WTC11 (cell line): Measurements from ENCODE around the gene WDR62. TPM values are rescaled to one million over a fixed set of nuclear protein-coding genes. Genes with fewer than 3 reads are reported as not detected.

Experiments
- ATAC-seq: fragments of 200-7000 bp; cut with Tn5 transposase; 2 replicates; pipeline ENCODE4 v1.10.0; 2021; ENCODE audit warnings: mild to moderate bottlenecking, moderate library complexity
- CTCF ChIA-PET: fragments of 300-600 bp; sonication (Branson Sonifier 250); formaldehyde crosslinking; loops from one replicate; lab custom pipeline; 2021; ENCODE audit warnings: antibody characterized with exemption; lab: Charles Lee
- POLR2A ChIA-PET: fragments of 350-600 bp; sonication (Branson Sonifier 250); formaldehyde crosslinking; loops from one replicate; lab custom pipeline; 2021; ENCODE audit warnings: antibody characterized with exemption; lab: Charles Lee
- DNase-seq: peaks from one replicate; pipeline ENCODE4 v3.0.0; 2021; ENCODE audit warnings: low spot score
- H3K27ac Mint-ChIP-seq: 2 replicates; pipeline ENCODE4 v1.8.0; 2021; ENCODE audit warnings: mixed read lengths
- H3K27me3 Mint-ChIP-seq: 2 replicates; pipeline ENCODE4 v1.8.0; 2021; ENCODE audit warnings: low read depth, mild to moderate bottlenecking, moderate library complexity, mixed read lengths
- H3K36me3 Mint-ChIP-seq: 2 replicates; pipeline ENCODE4 v1.8.0; 2021; ENCODE audit warnings: mixed read lengths
- H3K4me1 Mint-ChIP-seq: 2 replicates; pipeline ENCODE4 v1.8.0; 2022; ENCODE audit warnings: mixed read lengths
- H3K4me3 Mint-ChIP-seq: 2 replicates; pipeline ENCODE4 v1.8.0; 2021; ENCODE audit warnings: mild to moderate bottlenecking, moderate library complexity, mixed read lengths
- H3K9me3 Mint-ChIP-seq: 2 replicates; pipeline ENCODE4 v1.8.0; 2021; ENCODE audit warnings: mixed read lengths
- CREB1 ChIP-seq: sonication (generic); formaldehyde crosslinking; IDR thresholded peaks from 2 replicates; pipeline ENCODE4 v1.8.0; 2023; ENCODE audit warnings: mild to moderate bottlenecking, missing genetic modification reagents
- EMX1 ChIP-seq: fragments of 250-450 bp; sonication (Bioruptor Pico); IDR thresholded peaks from 2 replicates; pipeline ENCODE4 v1.8.0; 2021; ENCODE audit warnings: mild to moderate bottlenecking
- ESRRA ChIP-seq: sonication (generic); formaldehyde crosslinking; IDR thresholded peaks from 2 replicates; pipeline ENCODE4 v1.8.1; 2022; ENCODE audit warnings: mild to moderate bottlenecking, missing genetic modification reagents, borderline replicate concordance
- NFATC4 ChIP-seq: fragments of 250-450 bp; sonication (Bioruptor Pico); IDR thresholded peaks from 2 replicates; pipeline ENCODE4 v1.9.0; 2021; ENCODE audit warnings: mild to moderate bottlenecking
- NFE2L1 ChIP-seq: sonication (generic); formaldehyde crosslinking; IDR thresholded peaks from 2 replicates; pipeline ENCODE4 v1.8.1; 2023; ENCODE audit warnings: missing genetic modification reagents
- TEAD1 ChIP-seq: sonication (generic); formaldehyde crosslinking; IDR thresholded peaks from 2 replicates; pipeline ENCODE4 v1.8.0; 2022; ENCODE audit warnings: mild to moderate bottlenecking, missing genetic modification reagents
- TEAD4 ChIP-seq: sonication (generic); formaldehyde crosslinking; IDR thresholded peaks from 2 replicates; pipeline ENCODE4 v1.8.0; 2022; ENCODE audit warnings: mild to moderate bottlenecking, missing genetic modification reagents
- ZNF121 ChIP-seq: sonication (generic); formaldehyde crosslinking; IDR thresholded peaks from 2 replicates; pipeline ENCODE4 v1.8.0; 2023; ENCODE audit warnings: missing genetic modification reagents
- ZNF317 ChIP-seq: sonication (generic); formaldehyde crosslinking; IDR thresholded peaks from 2 replicates; pipeline ENCODE4 v1.8.1; 2023; ENCODE audit warnings: low read depth, mild to moderate bottlenecking, moderate library complexity, missing genetic modification reagents, borderline replicate concordance
- total RNA-seq: library from RNA; stranded (reverse); gene quantifications from 3 replicates; pipeline ENCODE4 v1.2.3, GENCODE V29; 2021
- TF ChIP-seq, protein P1 (sequence below): sonication (generic); formaldehyde crosslinking; IDR thresholded peaks from 2 replicates; pipeline ENCODE4 v1.8.1; 2022; ENCODE audit warnings: missing genetic modification reagents, borderline replicate concordance
- TF ChIP-seq, protein P2 (sequence below): sonication (generic); formaldehyde crosslinking; IDR thresholded peaks from 2 replicates; pipeline ENCODE4 v1.8.0; 2023; ENCODE audit warnings: mild to moderate bottlenecking, missing genetic modification reagents
- TF ChIP-seq, protein P3 (sequence below): fragments of 250-450 bp; sonication (Bioruptor Pico); IDR thresholded peaks from 2 replicates; pipeline ENCODE4 v1.9.0; 2021; ENCODE audit warnings: mild to moderate bottlenecking
- TF ChIP-seq, protein P4 (sequence below): sonication (generic); formaldehyde crosslinking; IDR thresholded peaks from 2 replicates; pipeline ENCODE4 v1.8.0; 2022; ENCODE audit warnings: mild to moderate bottlenecking, missing genetic modification reagents
- TF ChIP-seq, protein P5 (sequence below): sonication (generic); formaldehyde crosslinking; IDR thresholded peaks from 2 replicates; pipeline ENCODE4 v1.8.0; 2022; ENCODE audit warnings: mild to moderate bottlenecking, missing genetic modification reagents
- TF ChIP-seq, protein P6 (sequence below): sonication (generic); formaldehyde crosslinking; IDR thresholded peaks from 2 replicates; pipeline ENCODE4 v1.8.1; 2023; ENCODE audit warnings: mild to moderate bottlenecking, missing genetic modification reagents, moderate library complexity
- TF ChIP-seq, protein P7 (sequence below): fragments of 250-450 bp; sonication (Bioruptor Pico); IDR thresholded peaks from 2 replicates; pipeline ENCODE4 v1.8.0; 2021; ENCODE audit warnings: mild to moderate bottlenecking
- TF ChIP-seq, protein P8 (sequence below): sonication (generic); formaldehyde crosslinking; IDR thresholded peaks from 2 replicates; pipeline ENCODE4 v1.8.1; 2023; ENCODE audit warnings: mild to moderate bottlenecking, missing genetic modification reagents
- TF ChIP-seq, protein P9 (sequence below): sonication (generic); formaldehyde crosslinking; IDR thresholded peaks from 2 replicates; pipeline ENCODE4 v1.8.0; 2023; ENCODE audit warnings: missing genetic modification reagents, mild to moderate bottlenecking, borderline replicate concordance

Gene WDR62
- total RNA-seq, 1 experiment from 2014 or later, result 40.0 TPM

DNA sequence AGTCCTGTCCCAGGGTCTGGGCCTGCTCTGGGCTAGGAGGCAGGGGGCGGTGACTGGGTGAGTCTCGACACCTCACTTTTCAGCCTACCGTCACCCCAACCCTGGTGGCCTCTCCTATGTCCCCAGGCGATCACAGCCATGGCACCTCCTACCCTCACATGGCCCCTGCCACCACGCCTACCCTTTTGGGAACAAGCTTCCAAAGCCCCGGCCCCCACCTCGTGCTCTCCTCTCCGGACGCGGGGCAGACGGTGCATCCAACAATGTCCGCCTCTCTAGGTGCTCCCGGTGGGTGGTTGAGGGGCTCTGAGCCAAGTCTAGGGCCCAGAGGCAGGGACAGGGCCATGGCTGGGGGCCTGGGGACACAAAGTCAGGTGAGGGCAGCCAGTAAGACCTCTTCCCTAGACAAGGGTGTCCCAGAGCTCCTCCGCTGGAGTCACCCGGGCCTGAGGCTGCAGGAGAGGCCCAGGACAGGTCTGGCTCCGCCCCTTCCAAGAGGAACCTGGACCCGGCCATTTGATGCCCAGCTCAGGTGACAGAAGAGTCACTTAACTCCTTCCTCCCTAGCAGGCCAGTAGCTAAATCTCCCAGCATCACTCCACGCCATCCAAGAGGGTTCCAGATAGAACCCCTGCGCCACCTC lies 46.2 kb upstream of the WDR62 start, which contains the start of gene SYNE4 (continued):
- TF ChIP-seq TEAD4 (CRISPR knock-in tag) (no peak), CREB1 (CRISPR knock-in tag) (no peak), NFATC4 (CRISPR knock-in tag) (no peak), NFE2L1 (0 out of 2 replicates have a peak, but pooled peaks have one; percentile 26), TEAD1 (CRISPR knock-in tag) (no peak), ZNF317 (no peak)
- TF ChIP-seq, protein P1, sequence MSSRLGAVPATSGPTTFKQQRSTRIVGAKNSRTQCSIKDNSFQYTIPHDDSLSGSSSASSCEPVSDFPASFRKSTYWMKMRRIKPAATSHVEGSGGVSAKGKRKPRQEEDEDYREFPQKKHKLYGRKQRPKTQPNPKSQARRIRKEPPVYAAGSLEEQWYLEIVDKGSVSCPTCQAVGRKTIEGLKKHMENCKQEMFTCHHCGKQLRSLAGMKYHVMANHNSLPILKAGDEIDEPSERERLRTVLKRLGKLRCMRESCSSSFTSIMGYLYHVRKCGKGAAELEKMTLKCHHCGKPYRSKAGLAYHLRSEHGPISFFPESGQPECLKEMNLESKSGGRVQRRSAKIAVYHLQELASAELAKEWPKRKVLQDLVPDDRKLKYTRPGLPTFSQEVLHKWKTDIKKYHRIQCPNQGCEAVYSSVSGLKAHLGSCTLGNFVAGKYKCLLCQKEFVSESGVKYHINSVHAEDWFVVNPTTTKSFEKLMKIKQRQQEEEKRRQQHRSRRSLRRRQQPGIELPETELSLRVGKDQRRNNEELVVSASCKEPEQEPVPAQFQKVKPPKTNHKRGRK, result no peak
- TF ChIP-seq, protein P2, sequence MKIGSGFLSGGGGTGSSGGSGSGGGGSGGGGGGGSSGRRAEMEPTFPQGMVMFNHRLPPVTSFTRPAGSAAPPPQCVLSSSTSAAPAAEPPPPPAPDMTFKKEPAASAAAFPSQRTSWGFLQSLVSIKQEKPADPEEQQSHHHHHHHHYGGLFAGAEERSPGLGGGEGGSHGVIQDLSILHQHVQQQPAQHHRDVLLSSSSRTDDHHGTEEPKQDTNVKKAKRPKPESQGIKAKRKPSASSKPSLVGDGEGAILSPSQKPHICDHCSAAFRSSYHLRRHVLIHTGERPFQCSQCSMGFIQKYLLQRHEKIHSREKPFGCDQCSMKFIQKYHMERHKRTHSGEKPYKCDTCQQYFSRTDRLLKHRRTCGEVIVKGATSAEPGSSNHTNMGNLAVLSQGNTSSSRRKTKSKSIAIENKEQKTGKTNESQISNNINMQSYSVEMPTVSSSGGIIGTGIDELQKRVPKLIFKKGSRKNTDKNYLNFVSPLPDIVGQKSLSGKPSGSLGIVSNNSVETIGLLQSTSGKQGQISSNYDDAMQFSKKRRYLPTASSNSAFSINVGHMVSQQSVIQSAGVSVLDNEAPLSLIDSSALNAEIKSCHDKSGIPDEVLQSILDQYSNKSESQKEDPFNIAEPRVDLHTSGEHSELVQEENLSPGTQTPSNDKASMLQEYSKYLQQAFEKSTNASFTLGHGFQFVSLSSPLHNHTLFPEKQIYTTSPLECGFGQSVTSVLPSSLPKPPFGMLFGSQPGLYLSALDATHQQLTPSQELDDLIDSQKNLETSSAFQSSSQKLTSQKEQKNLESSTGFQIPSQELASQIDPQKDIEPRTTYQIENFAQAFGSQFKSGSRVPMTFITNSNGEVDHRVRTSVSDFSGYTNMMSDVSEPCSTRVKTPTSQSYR, result no peak
- TF ChIP-seq, protein P3, sequence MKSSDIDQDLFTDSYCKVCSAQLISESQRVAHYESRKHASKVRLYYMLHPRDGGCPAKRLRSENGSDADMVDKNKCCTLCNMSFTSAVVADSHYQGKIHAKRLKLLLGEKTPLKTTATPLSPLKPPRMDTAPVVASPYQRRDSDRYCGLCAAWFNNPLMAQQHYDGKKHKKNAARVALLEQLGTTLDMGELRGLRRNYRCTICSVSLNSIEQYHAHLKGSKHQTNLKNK (CRISPR knock-in tag), result no peak
- TF ChIP-seq, protein P4, sequence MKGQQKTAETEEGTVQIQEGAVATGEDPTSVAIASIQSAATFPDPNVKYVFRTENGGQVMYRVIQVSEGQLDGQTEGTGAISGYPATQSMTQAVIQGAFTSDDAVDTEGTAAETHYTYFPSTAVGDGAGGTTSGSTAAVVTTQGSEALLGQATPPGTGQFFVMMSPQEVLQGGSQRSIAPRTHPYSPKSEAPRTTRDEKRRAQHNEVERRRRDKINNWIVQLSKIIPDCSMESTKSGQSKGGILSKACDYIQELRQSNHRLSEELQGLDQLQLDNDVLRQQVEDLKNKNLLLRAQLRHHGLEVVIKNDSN (CRISPR knock-in tag), result peak; percentile 58; the same call in 1 of the 2 replicates
- TF ChIP-seq, protein P5, sequence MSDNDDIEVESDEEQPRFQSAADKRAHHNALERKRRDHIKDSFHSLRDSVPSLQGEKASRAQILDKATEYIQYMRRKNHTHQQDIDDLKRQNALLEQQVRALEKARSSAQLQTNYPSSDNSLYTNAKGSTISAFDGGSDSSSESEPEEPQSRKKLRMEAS, result peak; percentile 72
- TF ChIP-seq, protein P6, sequence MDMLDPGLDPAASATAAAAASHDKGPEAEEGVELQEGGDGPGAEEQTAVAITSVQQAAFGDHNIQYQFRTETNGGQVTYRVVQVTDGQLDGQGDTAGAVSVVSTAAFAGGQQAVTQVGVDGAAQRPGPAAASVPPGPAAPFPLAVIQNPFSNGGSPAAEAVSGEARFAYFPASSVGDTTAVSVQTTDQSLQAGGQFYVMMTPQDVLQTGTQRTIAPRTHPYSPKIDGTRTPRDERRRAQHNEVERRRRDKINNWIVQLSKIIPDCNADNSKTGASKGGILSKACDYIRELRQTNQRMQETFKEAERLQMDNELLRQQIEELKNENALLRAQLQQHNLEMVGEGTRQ, result peak; percentile 60
- TF ChIP-seq, all 79 proteins: peak for 10

DNA sequence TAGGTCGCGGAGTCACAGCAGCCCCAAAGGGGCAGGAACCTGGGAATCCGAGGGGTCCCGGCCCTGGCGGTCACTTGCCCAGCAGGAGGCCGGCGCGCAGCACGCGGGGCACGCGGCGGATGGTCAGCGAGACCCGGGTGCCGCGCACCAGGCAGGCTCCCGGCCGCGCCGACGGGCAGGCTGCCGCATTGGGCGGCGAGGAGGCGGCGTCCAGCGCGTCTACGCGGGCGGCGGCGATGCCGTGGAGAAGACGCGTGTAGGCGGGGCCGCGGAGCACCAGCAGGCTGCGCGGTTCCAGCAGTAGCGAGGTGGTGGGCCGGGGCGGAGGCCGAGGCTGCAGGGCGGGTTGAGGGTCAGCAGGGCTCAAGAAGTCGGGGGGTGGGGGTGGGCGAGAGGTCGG lies 45.5 kb upstream of the WDR62 start:
- ChIA-PET CTCF (interaction anchor here (0.6 to 2.0 kb wide), 11 partner anchors 11 to 265 kb away, joined by 3 to 13 read pairs (median 4); partner anchors contain the start of gene THAP8), POLR2A (interaction anchor here (1.0 to 2.7 kb wide), 5 partner anchors 11 to 269 kb away, joined by 3 to 18 read pairs (median 4); partner anchors contain the start of genes SDHAF1 and THAP8)
- H3K4me1 Mint-ChIP-seq, result peaks cover 26% of the 10 kb centered on the region
- H3K27ac Mint-ChIP-seq, result peak overlapping the region; percentile 49; the same call in 1 of the 2 replicates
- H3K4me3 Mint-ChIP-seq, result peak overlapping the region; percentile 91
- DNase-seq (peak; percentile 74), ATAC-seq (peak; percentile 10)
- H3K36me3 Mint-ChIP-seq, result peaks cover 15% of the 10 kb centered on the region
- H3K9me3 Mint-ChIP-seq, result no peaks in the 10 kb centered on the region
- peaks cover 16% of the 10 kb centered on the region for H3K27me3 Mint-ChIP-seq
- TF ChIP-seq, protein P7, sequence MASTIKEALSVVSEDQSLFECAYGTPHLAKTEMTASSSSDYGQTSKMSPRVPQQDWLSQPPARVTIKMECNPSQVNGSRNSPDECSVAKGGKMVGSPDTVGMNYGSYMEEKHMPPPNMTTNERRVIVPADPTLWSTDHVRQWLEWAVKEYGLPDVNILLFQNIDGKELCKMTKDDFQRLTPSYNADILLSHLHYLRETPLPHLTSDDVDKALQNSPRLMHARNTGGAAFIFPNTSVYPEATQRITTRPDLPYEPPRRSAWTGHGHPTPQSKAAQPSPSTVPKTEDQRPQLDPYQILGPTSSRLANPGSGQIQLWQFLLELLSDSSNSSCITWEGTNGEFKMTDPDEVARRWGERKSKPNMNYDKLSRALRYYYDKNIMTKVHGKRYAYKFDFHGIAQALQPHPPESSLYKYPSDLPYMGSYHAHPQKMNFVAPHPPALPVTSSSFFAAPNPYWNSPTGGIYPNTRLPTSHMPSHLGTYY (CRISPR knock-in tag), result no peak
- TF ChIP-seq, protein P8, sequence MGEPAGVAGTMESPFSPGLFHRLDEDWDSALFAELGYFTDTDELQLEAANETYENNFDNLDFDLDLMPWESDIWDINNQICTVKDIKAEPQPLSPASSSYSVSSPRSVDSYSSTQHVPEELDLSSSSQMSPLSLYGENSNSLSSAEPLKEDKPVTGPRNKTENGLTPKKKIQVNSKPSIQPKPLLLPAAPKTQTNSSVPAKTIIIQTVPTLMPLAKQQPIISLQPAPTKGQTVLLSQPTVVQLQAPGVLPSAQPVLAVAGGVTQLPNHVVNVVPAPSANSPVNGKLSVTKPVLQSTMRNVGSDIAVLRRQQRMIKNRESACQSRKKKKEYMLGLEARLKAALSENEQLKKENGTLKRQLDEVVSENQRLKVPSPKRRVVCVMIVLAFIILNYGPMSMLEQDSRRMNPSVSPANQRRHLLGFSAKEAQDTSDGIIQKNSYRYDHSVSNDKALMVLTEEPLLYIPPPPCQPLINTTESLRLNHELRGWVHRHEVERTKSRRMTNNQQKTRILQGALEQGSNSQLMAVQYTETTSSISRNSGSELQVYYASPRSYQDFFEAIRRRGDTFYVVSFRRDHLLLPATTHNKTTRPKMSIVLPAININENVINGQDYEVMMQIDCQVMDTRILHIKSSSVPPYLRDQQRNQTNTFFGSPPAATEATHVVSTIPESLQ (CRISPR knock-in tag), result no peak
- no peak for TF ChIP-seq ZNF121
- no peak for TF ChIP-seq ESRRA (CRISPR knock-in tag)
- TF ChIP-seq, protein P9, sequence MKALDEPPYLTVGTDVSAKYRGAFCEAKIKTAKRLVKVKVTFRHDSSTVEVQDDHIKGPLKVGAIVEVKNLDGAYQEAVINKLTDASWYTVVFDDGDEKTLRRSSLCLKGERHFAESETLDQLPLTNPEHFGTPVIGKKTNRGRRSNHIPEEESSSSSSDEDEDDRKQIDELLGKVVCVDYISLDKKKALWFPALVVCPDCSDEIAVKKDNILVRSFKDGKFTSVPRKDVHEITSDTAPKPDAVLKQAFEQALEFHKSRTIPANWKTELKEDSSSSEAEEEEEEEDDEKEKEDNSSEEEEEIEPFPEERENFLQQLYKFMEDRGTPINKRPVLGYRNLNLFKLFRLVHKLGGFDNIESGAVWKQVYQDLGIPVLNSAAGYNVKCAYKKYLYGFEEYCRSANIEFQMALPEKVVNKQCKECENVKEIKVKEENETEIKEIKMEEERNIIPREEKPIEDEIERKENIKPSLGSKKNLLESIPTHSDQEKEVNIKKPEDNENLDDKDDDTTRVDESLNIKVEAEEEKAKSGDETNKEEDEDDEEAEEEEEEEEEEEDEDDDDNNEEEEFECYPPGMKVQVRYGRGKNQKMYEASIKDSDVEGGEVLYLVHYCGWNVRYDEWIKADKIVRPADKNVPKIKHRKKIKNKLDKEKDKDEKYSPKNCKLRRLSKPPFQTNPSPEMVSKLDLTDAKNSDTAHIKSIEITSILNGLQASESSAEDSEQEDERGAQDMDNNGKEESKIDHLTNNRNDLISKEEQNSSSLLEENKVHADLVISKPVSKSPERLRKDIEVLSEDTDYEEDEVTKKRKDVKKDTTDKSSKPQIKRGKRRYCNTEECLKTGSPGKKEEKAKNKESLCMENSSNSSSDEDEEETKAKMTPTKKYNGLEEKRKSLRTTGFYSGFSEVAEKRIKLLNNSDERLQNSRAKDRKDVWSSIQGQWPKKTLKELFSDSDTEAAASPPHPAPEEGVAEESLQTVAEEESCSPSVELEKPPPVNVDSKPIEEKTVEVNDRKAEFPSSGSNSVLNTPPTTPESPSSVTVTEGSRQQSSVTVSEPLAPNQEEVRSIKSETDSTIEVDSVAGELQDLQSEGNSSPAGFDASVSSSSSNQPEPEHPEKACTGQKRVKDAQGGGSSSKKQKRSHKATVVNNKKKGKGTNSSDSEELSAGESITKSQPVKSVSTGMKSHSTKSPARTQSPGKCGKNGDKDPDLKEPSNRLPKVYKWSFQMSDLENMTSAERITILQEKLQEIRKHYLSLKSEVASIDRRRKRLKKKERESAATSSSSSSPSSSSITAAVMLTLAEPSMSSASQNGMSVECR, result no peak
- no peak for TF ChIP-seq EMX1 (CRISPR knock-in tag)
